H1 (cell line): ENCODE results near the gene DEFB129. TPM values are rescaled to one million over a fixed set of nuclear protein-coding genes. Genes with fewer than 3 reads are reported as not detected.
A peak's percentile ranks its signal among the peaks of the same experiment; 100 is the strongest.

Source experiments
- CTCF ChIA-PET: fragments of 300-600 bp; sonication (Branson Sonifier 250); formaldehyde crosslinking; loops from one replicate; lab custom pipeline; 2021; ENCODE audit not compliant: partially characterized antibody; lab: Charles Lee
- POLR2A ChIA-PET: fragments of 300-600 bp; sonication (Branson Sonifier 250); formaldehyde crosslinking; loops from one replicate; lab custom pipeline; 2021; ENCODE audit warnings: inconsistent platforms; ENCODE audit not compliant: partially characterized antibody; lab: Charles Lee
- DNase-seq, 2 experiments: peaks; one replicate each; pipeline versions ENCODE4 v3.0.0 to v3.0.0-alpha.2; 2010 to 2022; ENCODE audit warnings: low spot score in 2 of 2, low read depth in 1 of 2, mixed read lengths in 1 of 2
- FAIRE-seq: peaks from 2 replicates; lab custom pipeline; 2011; peaks lifted over from hg19 to GRCh38; lab: Jason Lieb, UNC
- H2AFZ ChIP-seq: 2 replicates; pipeline ENCODE4 v1.8.1; 2012; ENCODE audit warnings: low read length, inconsistent platforms
- H2AK5ac ChIP-seq: 2 replicates; pipeline ENCODE4 v1.6.1; 2013; ENCODE audit warnings: low read depth, low read length
- H2BK120ac ChIP-seq: replicated peaks from 2 replicates; pipeline ENCODE3; 2013; ENCODE audit warnings: low read depth, low read length, inconsistent platforms
- H2BK12ac ChIP-seq: 2 replicates; pipeline ENCODE4 v1.6.1; 2013; ENCODE audit warnings: low read depth, low read length
- H2BK15ac ChIP-seq: 2 replicates; pipeline ENCODE4 v1.6.1; 2013; ENCODE audit warnings: low read length
- H2BK20ac ChIP-seq: 2 replicates; pipeline ENCODE4 v1.6.1; 2013; ENCODE audit warnings: low read length
- H2BK5ac ChIP-seq: 2 replicates; pipeline ENCODE4 v1.6.1; 2013; ENCODE audit warnings: low read depth, low read length
- H3K14ac ChIP-seq: 2 replicates; pipeline ENCODE4 v1.6.1; 2013; ENCODE audit warnings: inconsistent platforms; ENCODE audit not compliant: insufficient read length
- H3K18ac ChIP-seq: 2 replicates; pipeline ENCODE4 v1.6.1; 2013; ENCODE audit warnings: low read length; ENCODE audit errors: extremely low read depth
- H3K23ac ChIP-seq: 2 replicates; pipeline ENCODE4 v1.6.1; 2013; ENCODE audit warnings: inconsistent platforms; ENCODE audit not compliant: insufficient read length
- H3K23me2 ChIP-seq: 2 replicates; pipeline ENCODE4 v1.6.1; 2013; ENCODE audit warnings: low read depth, low read length
- H3K27ac ChIP-seq: 2 replicates; pipeline ENCODE4 v1.6.1; 2011; ENCODE audit warnings: low read depth, low read length, inconsistent platforms
- H3K27me3 ChIP-seq, 4 experiments: replicated peaks in 1 of 4; 1 replicate in 1 of 4; 2 replicates in 3 of 4; pipeline versions ENCODE4 v1.6.1 to v1.8.1; 2011 to 2013; ENCODE audit warnings: low read length in 3 of 4, mild to moderate bottlenecking in 3 of 4, inconsistent platforms in 2 of 4, mixed read lengths in 2 of 4, moderate library complexity in 1 of 4; ENCODE audit not compliant: control insufficient read depth in 3 of 4, insufficient read depth in 3 of 4; ENCODE audit errors: extremely low read depth in 1 of 4
- H3K36me3 ChIP-seq, 4 experiments: 2 replicates each; pipeline versions ENCODE4 v1.6.1 to v1.8.1; 2011 to 2013; ENCODE audit warnings: mild to moderate bottlenecking in 4 of 4, low read length in 3 of 4, moderate library complexity in 2 of 4, control low read depth in 1 of 4, inconsistent platforms in 1 of 4; ENCODE audit not compliant: insufficient read depth in 4 of 4, control insufficient read depth in 2 of 4
- H3K4ac ChIP-seq: replicated peaks from 2 replicates; pipeline ENCODE3; 2013; ENCODE audit warnings: low read length, low read depth, mixed read lengths, inconsistent platforms; ENCODE audit not compliant: insufficient read length
- H3K4me1 ChIP-seq, 4 experiments: replicated peaks in 1 of 4; 1 replicate in 1 of 4; 2 replicates in 3 of 4; pipeline versions ENCODE4 v1.6.1 to v1.8.1; 2011 to 2013; ENCODE audit warnings: low read length in 3 of 4, inconsistent platforms in 2 of 4, mixed read lengths in 1 of 4; ENCODE audit not compliant: insufficient read depth in 4 of 4, control insufficient read depth in 3 of 4
- H3K4me2 ChIP-seq, 2 experiments: 2 replicates each; pipeline versions ENCODE4 v1.6.1 to v1.8.1; 2011 to 2013; ENCODE audit warnings: low read depth in 2 of 2, low read length in 2 of 2, control low read depth in 1 of 2, inconsistent platforms in 1 of 2, mild to moderate bottlenecking in 1 of 2; ENCODE audit not compliant: insufficient read depth in 1 of 2
- H3K4me3 ChIP-seq, 4 experiments: fragments of 200-600, 300-600 bp in 1 of 4; sonication (generic), shearing (Covaris generic), sonication (Bioruptor Twin) in 1 of 4; 2 replicates each; pipeline versions ENCODE4 v1.5.1 to v1.8.1; 2011 to 2016; ENCODE audit warnings: low read length in 4 of 4, low read depth in 3 of 4, control low read depth in 2 of 4, inconsistent platforms in 2 of 4, mild to moderate bottlenecking in 2 of 4, mixed read lengths in 1 of 4, moderate library complexity in 1 of 4; ENCODE audit not compliant: insufficient read depth in 2 of 4; ENCODE audit errors: extremely low read depth in 1 of 4
- H3K56ac ChIP-seq: replicated peaks from 2 replicates; pipeline ENCODE3; 2013; ENCODE audit warnings: low read depth, mild to moderate bottlenecking, mixed read lengths, low read length, inconsistent platforms; ENCODE audit not compliant: insufficient read length
- H3K79me1 ChIP-seq: 2 replicates; pipeline ENCODE4 v1.6.1; 2013; ENCODE audit warnings: low read depth, low read length, control low read depth
- H3K79me2 ChIP-seq, 2 experiments: 2 replicates each; pipeline versions ENCODE4 v1.6.1 to v1.8.1; 2012 to 2013; ENCODE audit warnings: low read length in 2 of 2, mild to moderate bottlenecking in 2 of 2, inconsistent platforms in 1 of 2; ENCODE audit not compliant: insufficient read depth in 2 of 2, control insufficient read depth in 1 of 2
- H3K9ac ChIP-seq, 4 experiments: replicated peaks in 1 of 4; 1 replicate in 1 of 4; 2 replicates in 3 of 4; pipeline versions ENCODE4 v1.6.1 to v1.8.1; 2011 to 2013; ENCODE audit warnings: low read depth in 3 of 4, low read length in 3 of 4, control low read depth in 2 of 4, mild to moderate bottlenecking in 2 of 4, moderate library complexity in 2 of 4, inconsistent platforms in 1 of 4; ENCODE audit errors: extremely low read depth in 1 of 4
- H3K9me3 ChIP-seq, 2 experiments: 2 replicates each; pipeline versions ENCODE4 v1.6.1 to v1.8.1; 2012 to 2013; ENCODE audit warnings: mild to moderate bottlenecking in 2 of 2, moderate library complexity in 2 of 2, control low read depth in 1 of 2, inconsistent platforms in 1 of 2, low read depth in 1 of 2, low read length in 1 of 2, mixed read lengths in 1 of 2; ENCODE audit not compliant: insufficient read depth in 2 of 2
- H4K20me1 ChIP-seq, 2 experiments: replicated peaks in 1 of 2; 2 replicates each; pipeline versions ENCODE3 to v1.8.1; 2011 to 2013; ENCODE audit warnings: inconsistent platforms in 2 of 2, low read length in 2 of 2, mild to moderate bottlenecking in 1 of 2; ENCODE audit not compliant: insufficient read depth in 2 of 2, control insufficient read depth in 1 of 2
- H4K5ac ChIP-seq: 2 replicates; pipeline ENCODE4 v1.6.1; 2013; ENCODE audit warnings: low read length, low read depth, mixed read lengths, inconsistent platforms; ENCODE audit not compliant: insufficient read length
- H4K8ac ChIP-seq: 2 replicates; pipeline ENCODE4 v1.8.0; 2013; ENCODE audit warnings: mild to moderate bottlenecking, moderate library complexity, low read length, inconsistent platforms; ENCODE audit not compliant: insufficient read depth; ENCODE audit errors: extremely low read depth
- H4K91ac ChIP-seq: replicated peaks from 2 replicates; pipeline ENCODE3; 2013; ENCODE audit warnings: low read length, mixed read lengths, inconsistent platforms; ENCODE audit not compliant: insufficient read length
- CHD2 ChIP-seq: IDR thresholded peaks from 2 replicates; pipeline ENCODE4 v1.6.1; 2012; ENCODE audit warnings: low read length, improper control_type of control experiment
- TAF7 ChIP-seq: optimal IDR thresholded peaks from 2 replicates; pipeline ENCODE3; 2011; ENCODE audit warnings: low read depth, mild to moderate bottlenecking, inconsistent platforms, low read length, moderate library complexity, borderline replicate concordance
- WGBS, 2 experiments: shearing (Covaris generic) in 1 of 2; methylation state at CpG; one replicate each; pipeline versions ENCODE4 v1.1.6 to v1.1.7; 2013 to 2015; ENCODE audit warnings: low lambda C conversion rate in 2 of 2, mixed read lengths in 2 of 2, inconsistent platforms in 1 of 2, low coverage in 1 of 2, missing lambda C conversion rate in 1 of 2; ENCODE audit not compliant: insufficient replicate concordance in 2 of 2, insufficient coverage in 1 of 2, insufficient read length in 1 of 2; ENCODE audit errors: extremely low coverage in 1 of 2, missing lambda C conversion rate in 1 of 2; 5-methylcytosine and 5-hydroxymethylcytosine counted together
- polyA plus RNA-seq, 7 experiments: library from polyadenylated mRNA; depleted of rRNA in 3 of 7; stranded (reverse) in 5 of 7; unstranded in 2 of 7; fragments of >200 nt in 5 of 7; fragments of 200-250 nt in 2 of 7; gene quantifications; 1 replicate in 5 of 7; 2 replicates in 1 of 7; 4 replicates in 1 of 7; pipeline versions ENCODE4 v1.2.1 to v1.2.3, GENCODE V29; 2011 to 2013; ENCODE audit warnings: missing spikeins in 2 of 7, mixed read lengths in 2 of 7
- total RNA-seq: library from RNA; stranded (reverse); fragmentation: NEBNext Ultra II Directional; extraction: Animal tissue kit (Norgen Biotek cat#: 25700); gene quantifications from 2 replicates; pipeline ENCODE4 v1.2.1, GENCODE V29; 2021
- TF ChIP-seq, protein P1 (sequence below), 3 experiments: IDR thresholded peaks; 1 replicate in 2 of 3; 2 replicates in 1 of 3; pipeline versions ENCODE4 v1.5.1 to v1.6.1; 2011; ENCODE audit warnings: low read length in 3 of 3, mild to moderate bottlenecking in 3 of 3, inconsistent platforms in 2 of 3, low read depth in 1 of 3, moderate library complexity in 1 of 3; ENCODE audit not compliant: insufficient read depth in 1 of 3; ENCODE audit errors: control extremely low read depth in 1 of 3

DEFB129 gene
- total and polyA plus RNA-seq, 2 of the 8 experiments (the other 6 are each of a cell fraction or from before 2014, with no cell fraction given): not detected

DNA sequence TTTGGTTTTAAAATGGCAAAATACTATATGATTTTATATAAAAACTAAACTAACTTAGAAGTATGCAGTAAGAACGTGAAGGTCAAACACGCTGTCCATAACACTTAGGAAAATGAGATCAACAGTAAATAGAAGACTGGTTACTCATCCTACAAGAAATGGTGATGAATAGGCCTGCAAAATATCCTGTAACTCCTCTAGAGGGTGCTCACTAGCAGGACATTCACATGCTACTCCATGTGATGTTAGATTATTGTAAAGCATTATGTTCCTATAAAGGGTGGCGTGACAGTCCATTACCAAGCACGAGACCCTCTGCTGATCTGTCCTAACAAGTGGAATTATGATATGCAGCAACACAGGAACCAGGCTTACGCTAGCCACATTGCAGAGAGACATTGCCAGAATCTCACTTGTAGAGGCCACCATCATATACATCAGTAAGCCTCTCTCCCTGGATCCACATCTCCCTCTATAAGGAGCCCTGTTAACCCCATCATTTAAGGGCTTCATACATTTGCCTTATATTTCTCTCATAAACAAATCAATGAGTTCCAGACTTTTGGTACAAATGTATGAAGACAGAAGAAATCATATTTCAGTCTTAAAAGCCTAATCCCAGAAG lies 18.0 kb upstream of the DEFB129 start:
- Histone ChIP-seq H4K20me1 (no peaks in the 10 kb centered on the region), H3K36me3 (no peaks in the 10 kb centered on the region), H2BK15ac (no peak overlapping the region), H3K18ac (no peak overlapping the region), H2BK5ac (no peak overlapping the region), H4K8ac (no peak overlapping the region), H4K91ac (no peak overlapping the region), H2BK12ac (no peak overlapping the region), H3K4me3 (no peak overlapping the region), H3K14ac (no peak overlapping the region), H3K23ac (no peak overlapping the region), H3K79me1 (no peaks in the 10 kb centered on the region), H2BK20ac (no peak overlapping the region), H3K27me3 (peaks cover 0 to 5% (median 1%) of the 10 kb centered on the region in 4 experiments; a peak in 4 of 7 replicates), H3K27ac (no peak overlapping the region), H3K4me2 (no peak overlapping the region), H3K4ac (no peak overlapping the region), H3K56ac (no peak overlapping the region), H3K79me2 (no peaks in the 10 kb centered on the region), H2AFZ (no peak overlapping the region), H2AK5ac (no peak overlapping the region), H3K9ac (no peak overlapping the region), H4K5ac (no peak overlapping the region), H3K9me3 (peaks cover 0 to 6% of the 10 kb centered on the region in 2 experiments; a peak in 2 of 4 replicates), H2BK120ac (no peak overlapping the region), H3K23me2 (no peaks in the 10 kb centered on the region), H3K4me1 (no peaks in the 10 kb centered on the region)
- DNase-seq (no peak), FAIRE-seq (peak; percentile 57)
- WGBS, 2 experiments: 31% methylated on average over 5 of the region's 5 CpGs; no CpG with 5 or more reads in 1 of the 2 experiments
- ChIA-PET CTCF (interaction anchor here (0.9 kb wide), 2 partner anchors 113 to 125 kb away, joined by 3 to 4 read pairs; no protein-coding TSS in a partner anchor), POLR2A (no interaction called here)
- TF ChIP-seq, protein P1, sequence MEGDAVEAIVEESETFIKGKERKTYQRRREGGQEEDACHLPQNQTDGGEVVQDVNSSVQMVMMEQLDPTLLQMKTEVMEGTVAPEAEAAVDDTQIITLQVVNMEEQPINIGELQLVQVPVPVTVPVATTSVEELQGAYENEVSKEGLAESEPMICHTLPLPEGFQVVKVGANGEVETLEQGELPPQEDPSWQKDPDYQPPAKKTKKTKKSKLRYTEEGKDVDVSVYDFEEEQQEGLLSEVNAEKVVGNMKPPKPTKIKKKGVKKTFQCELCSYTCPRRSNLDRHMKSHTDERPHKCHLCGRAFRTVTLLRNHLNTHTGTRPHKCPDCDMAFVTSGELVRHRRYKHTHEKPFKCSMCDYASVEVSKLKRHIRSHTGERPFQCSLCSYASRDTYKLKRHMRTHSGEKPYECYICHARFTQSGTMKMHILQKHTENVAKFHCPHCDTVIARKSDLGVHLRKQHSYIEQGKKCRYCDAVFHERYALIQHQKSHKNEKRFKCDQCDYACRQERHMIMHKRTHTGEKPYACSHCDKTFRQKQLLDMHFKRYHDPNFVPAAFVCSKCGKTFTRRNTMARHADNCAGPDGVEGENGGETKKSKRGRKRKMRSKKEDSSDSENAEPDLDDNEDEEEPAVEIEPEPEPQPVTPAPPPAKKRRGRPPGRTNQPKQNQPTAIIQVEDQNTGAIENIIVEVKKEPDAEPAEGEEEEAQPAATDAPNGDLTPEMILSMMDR (IDR thresholded peaks at IDR 0.05; ENCODE audit: control extremely low read depth in 1 of 3, insufficient read depth in 1 of 3, low read depth in 1 of 3, low read length in 3 of 3): peak in 1 of 3 experiments; percentile 63; a peak in 2 of 4 replicates
- TF ChIP-seq TAF7: no peak
- TF ChIP-seq CHD2: no peak
